ENCODE data around the gene KRTAP10-4.
"Not testable (repeated sequence)": the region's sequence is repeated elsewhere in the genome, so short reads cannot be mapped to it uniquely, and the experiment has no call there.

GRCh38 chr21:44610157-44610843 lies 36.8 kb downstream of the KRTAP10-4 start:
- not testable (repeated sequence) for TF ChIP-seq PAX5 (IDR thresholded peaks at IDR 0.05; ENCODE audit: insufficient read depth, low read length, severe bottlenecking); POLR2A (IDR thresholded peaks at IDR 0.05; ENCODE audit: low read depth, low read length); POLR2AphosphoS5 (IDR thresholded peaks at IDR 0.05; ENCODE audit: low read depth, low read length); TAF1 (IDR thresholded peaks at IDR 0.05; ENCODE audit: low read depth, low read length)

All from GM12891 (cell line).